Fibroblast of gingiva (primary cell): ENCODE data around the gene IL13.
"Not testable (repeated sequence)": the region's sequence is repeated elsewhere in the genome, so short reads cannot be mapped to it uniquely, and the experiment has no call there.

Experiments
- DNase-seq: peaks from one replicate; pipeline ENCODE4 v3.0.0-alpha.2; 2011; ENCODE audit warnings: low read depth

Gene IL13

GRCh38 chr5:132690156-132690555 lies 32.2 kb downstream of the IL13 start:
- DNase-seq = no peak

GRCh38 chr5:132691755-132692631 lies 34.0 kb downstream of the IL13 start:
- not testable (repeated sequence) for DNase-seq

- no peak for DNase-seq
These were observed 34.6 kb downstream of the IL13 start for GRCh38 chr5:132692632-132692967.

- DNase-seq = no peak
These were observed 38.0 kb downstream of the IL13 start for GRCh38 chr5:132695956-132696355.

- no peak for DNase-seq
These were observed 46.9 kb downstream of the IL13 start for GRCh38 chr5:132704875-132705274.

GRCh38 chr5:132708645-132709044 lies 50.7 kb downstream of the IL13 start:
- no peak for DNase-seq
